ENCODE data around the gene NHS. TPM values are rescaled to one million over a fixed set of nuclear protein-coding genes. Genes with fewer than 3 reads are reported as not detected.

Gene NHS
- total and polyA plus RNA-seq, 11 donors: 0.22 to 3.4 (median 1.1) TPM

DNA sequence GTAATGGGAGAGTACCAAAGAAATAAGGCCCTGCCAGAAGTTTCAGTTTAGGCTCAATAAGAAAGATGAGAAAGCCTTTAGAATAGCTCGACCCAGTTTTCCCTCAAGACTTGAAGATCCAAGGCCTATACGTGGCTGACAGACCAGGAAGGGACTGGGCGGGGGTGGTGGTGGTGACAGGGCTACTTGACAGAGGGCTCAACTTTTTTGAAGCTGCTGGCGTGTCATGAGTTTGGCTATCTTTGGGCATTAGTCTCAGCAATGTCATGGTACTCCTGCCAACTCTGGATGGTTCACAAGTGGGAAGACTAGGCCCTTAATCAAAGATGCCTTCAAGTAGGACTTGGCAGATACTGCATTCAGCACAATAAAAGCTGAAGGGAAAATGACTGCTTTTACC lies 262.2 kb downstream of the NHS start:
- DNase-seq: no peak
- intact Hi-C loops (cut with DNase I): no loop called here
- WGBS, 4 donors: 59 to 72% (median 67%) methylated on average over 4 of the region's 4 CpGs

DNA sequence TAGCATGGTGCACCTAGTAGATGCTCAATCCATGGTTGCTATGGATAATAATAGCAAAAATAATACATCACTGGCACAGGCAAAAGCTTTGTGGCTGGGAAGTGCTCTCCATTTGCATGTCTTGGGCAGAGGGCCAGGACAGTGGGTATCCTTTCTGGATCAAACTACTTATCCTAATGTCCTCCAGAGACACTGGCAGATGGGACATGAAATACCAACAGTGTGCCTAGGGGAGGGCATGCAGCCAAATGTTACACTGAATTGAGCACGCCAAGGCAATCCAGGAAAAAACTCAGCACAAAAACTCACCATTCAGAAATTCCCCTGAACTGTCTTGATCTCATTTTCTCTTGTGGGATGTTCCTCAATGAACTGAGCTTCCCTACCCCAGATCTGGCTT lies 263.7 kb downstream of the NHS start:
- 47 to 80% (median 64%) methylated on average over 1 of the region's 1 CpG for WGBS, 4 donors
- no peak overlapping the region for H3K4me3 ChIP-seq
- ATAC-seq (no peak), DNase-seq (no peak)
- no peaks in the 10 kb centered on the region for H3K27me3 ChIP-seq
- H3K36me3 ChIP-seq: no peaks in the 10 kb centered on the region
- intact Hi-C loops (cut with DNase I): no loop called here
- H3K4me1 ChIP-seq: peaks cover 0 to 2% (median 0%) of the 10 kb centered on the region in 12 donors
- H3K27ac ChIP-seq: no peak overlapping the region
- no peak for TF ChIP-seq POLR2A (IDR thresholded peaks at IDR 0.05)
- TF ChIP-seq, protein P1, sequence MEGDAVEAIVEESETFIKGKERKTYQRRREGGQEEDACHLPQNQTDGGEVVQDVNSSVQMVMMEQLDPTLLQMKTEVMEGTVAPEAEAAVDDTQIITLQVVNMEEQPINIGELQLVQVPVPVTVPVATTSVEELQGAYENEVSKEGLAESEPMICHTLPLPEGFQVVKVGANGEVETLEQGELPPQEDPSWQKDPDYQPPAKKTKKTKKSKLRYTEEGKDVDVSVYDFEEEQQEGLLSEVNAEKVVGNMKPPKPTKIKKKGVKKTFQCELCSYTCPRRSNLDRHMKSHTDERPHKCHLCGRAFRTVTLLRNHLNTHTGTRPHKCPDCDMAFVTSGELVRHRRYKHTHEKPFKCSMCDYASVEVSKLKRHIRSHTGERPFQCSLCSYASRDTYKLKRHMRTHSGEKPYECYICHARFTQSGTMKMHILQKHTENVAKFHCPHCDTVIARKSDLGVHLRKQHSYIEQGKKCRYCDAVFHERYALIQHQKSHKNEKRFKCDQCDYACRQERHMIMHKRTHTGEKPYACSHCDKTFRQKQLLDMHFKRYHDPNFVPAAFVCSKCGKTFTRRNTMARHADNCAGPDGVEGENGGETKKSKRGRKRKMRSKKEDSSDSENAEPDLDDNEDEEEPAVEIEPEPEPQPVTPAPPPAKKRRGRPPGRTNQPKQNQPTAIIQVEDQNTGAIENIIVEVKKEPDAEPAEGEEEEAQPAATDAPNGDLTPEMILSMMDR (IDR thresholded peaks at IDR 0.05): no peak
- no peaks in the 10 kb centered on the region for H3K9me3 ChIP-seq

More for the DNA sequence above, 262.2 kb downstream of the NHS start:
- Histone ChIP-seq H3K9me3 (no peaks in the 10 kb centered on the region), H3K27ac (no peak overlapping the region), H3K27me3 (no peaks in the 10 kb centered on the region), H3K4me1 (peaks cover 0 to 12% (median 0%) of the 10 kb centered on the region in 12 donors), H3K36me3 (no peaks in the 10 kb centered on the region), H3K4me3 (no peak overlapping the region)
- no peak for TF ChIP-seq POLR2A (IDR thresholded peaks at IDR 0.05)
- TF ChIP-seq, protein P1 (IDR thresholded peaks at IDR 0.05): no peak
- no peak for ATAC-seq

DNA sequence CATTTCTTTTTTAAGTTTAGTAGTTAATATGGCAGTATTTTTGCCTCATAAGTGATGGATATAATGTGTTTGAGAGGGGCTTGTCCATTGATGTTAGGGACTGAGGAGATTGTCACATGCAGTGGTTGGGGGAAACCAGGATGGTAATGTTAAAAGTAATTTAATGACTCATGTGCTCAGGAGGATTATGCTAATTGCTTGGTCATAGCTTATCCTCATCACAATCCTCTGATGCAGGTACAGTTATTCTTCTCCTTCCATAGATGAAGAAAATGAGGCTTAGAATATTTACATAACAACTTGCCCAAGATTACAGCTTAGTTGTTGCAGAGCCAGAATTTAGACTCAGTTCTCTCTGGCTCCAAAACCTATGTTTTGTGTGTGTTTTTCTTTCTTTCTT lies 267.9 kb downstream of the NHS start:
- TF ChIP-seq, protein P1 (IDR thresholded peaks at IDR 0.05): no peak
- no peak for TF ChIP-seq POLR2A (IDR thresholded peaks at IDR 0.05)
- Histone ChIP-seq H3K4me3 (no peak overlapping the region), H3K27ac (no peak overlapping the region), H3K4me1 (no peaks in the 10 kb centered on the region), H3K9me3 (no peaks in the 10 kb centered on the region), H3K27me3 (peaks cover 0 to 9% (median 0%) of the 10 kb centered on the region in 9 donors), H3K36me3 (no peaks in the 10 kb centered on the region)
- intact Hi-C loops (cut with DNase I): no loop called here
- ATAC-seq (no peak), DNase-seq (no peak)

DNA sequence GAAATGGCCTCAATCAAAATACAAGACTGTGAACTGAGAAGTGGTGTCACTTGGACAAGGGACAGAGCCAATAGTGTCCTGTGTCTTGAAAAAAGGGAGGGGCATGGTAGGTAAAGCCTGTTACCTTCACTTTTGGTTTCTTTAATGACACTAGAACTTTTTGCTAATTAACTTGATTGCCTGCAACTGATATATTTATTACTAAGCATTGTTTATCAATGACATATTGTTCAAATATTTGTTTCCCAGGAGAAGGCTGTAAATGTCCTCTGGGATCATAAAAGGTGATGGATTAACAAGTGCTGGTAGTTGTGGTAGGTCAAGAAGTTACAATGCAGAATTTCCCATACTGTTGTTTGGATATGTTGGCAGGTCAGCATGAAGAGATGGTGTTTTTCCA lies 268.5 kb downstream of the NHS start:
- no peak overlapping the region for H3K4me3 ChIP-seq
- intact Hi-C loops (cut with DNase I): no loop called here
- H3K27ac ChIP-seq: no peak overlapping the region
- H3K9me3 ChIP-seq: no peaks in the 10 kb centered on the region
- DNase-seq: no peak
- H3K27me3 ChIP-seq: peaks cover 0 to 9% (median 0%) of the 10 kb centered on the region in 9 donors
- no peak for ATAC-seq
- no peak for TF ChIP-seq POLR2A (IDR thresholded peaks at IDR 0.05)
- TF ChIP-seq, protein P1 (IDR thresholded peaks at IDR 0.05): no peak
- H3K36me3 ChIP-seq: no peaks in the 10 kb centered on the region
- H3K4me1 ChIP-seq: no peaks in the 10 kb centered on the region
